Choroid plexus epithelial cell (primary cell): ENCODE measurements around the gene FNDC1.

ENCODE experiments used
- DNase-seq: peaks from one replicate; pipeline ENCODE4 v3.0.0-alpha.2; 2010; ENCODE audit warnings: low read depth
- H3K4me3 ChIP-seq: 2 replicates; pipeline ENCODE4 v1.5.1; 2011; ENCODE audit warnings: low read depth, mild to moderate bottlenecking, control low read depth, low read length, moderate library complexity
- CTCF ChIP-seq: conservative IDR thresholded peaks from 2 replicates; pipeline ENCODE4 v1.5.1; 2011; ENCODE audit warnings: low read depth, mild to moderate bottlenecking, control low read depth, inconsistent platforms, low read length, moderate library complexity

Gene FNDC1

GRCh38 chr6:159169557-159170332 lies 545 bp downstream of the FNDC1 start:
- H3K4me3 ChIP-seq, result peak overlapping the region; percentile 52
- peak; percentile 41 for DNase-seq
- no peak for TF ChIP-seq CTCF

GRCh38 chr6:159170333-159170672 lies 1.1 kb downstream of the FNDC1 start:
- no peak for TF ChIP-seq CTCF
- DNase-seq, result peak; percentile 71
- H3K4me3 ChIP-seq, result peak overlapping the region; percentile 52

- TF ChIP-seq CTCF, result no peak
- H3K4me3 ChIP-seq, result peak overlapping the region; percentile 28
- peak; percentile 91 for DNase-seq
Measured at GRCh38 chr6:159170999-159171712, 2.0 kb downstream of the FNDC1 start.

GRCh38 chr6:159172091-159172491 lies 2.9 kb downstream of the FNDC1 start:
- DNase-seq, result peak; percentile 76
- TF ChIP-seq CTCF, result no peak
- H3K4me3 ChIP-seq, result no peak overlapping the region

- H3K4me3 ChIP-seq, result no peak overlapping the region
- TF ChIP-seq CTCF, result peak; percentile 100
- peak; percentile 83 for DNase-seq
Measured at GRCh38 chr6:159174263-159174969, 5.2 kb downstream of the FNDC1 start.

- no peak for DNase-seq
- H3K4me3 ChIP-seq, result no peak overlapping the region
- no peak for TF ChIP-seq CTCF
Measured at GRCh38 chr6:159176913-159177312, 7.7 kb downstream of the FNDC1 start.
